HG03135 (cell line): ENCODE data around the gene KLRF1.

Source experiments
- ATAC-seq: cut with Tn5 transposase; IDR thresholded peaks from one replicate; pipeline ENCODE4 v1.9.1; 2021; ENCODE audit warnings: mild to moderate bottlenecking, moderate library complexity; ENCODE audit not compliant: unreplicated experiment

The KLRF1 gene

GRCh38 chr12:9827209-9827888 lies at the start of gene KLRF1:
KLRF1 (plus strand) TSS chr12:9827481; CDS start chr12:9827545, 64 bp downstream.
- ATAC-seq = no peak

GRCh38 chr12:9779209-9779608 lies 48.1 kb upstream of the KLRF1 start:
- no peak for ATAC-seq

- ATAC-seq = no peak
Measured at GRCh38 chr12:9781360-9781759, 45.9 kb upstream of the KLRF1 start.

GRCh38 chr12:9782547-9783382 lies 44.5 kb upstream of the KLRF1 start:
- no peak for ATAC-seq

- ATAC-seq = no peak
Measured at GRCh38 chr12:9784326-9784725, 43.0 kb upstream of the KLRF1 start.

- no peak for ATAC-seq
Measured at GRCh38 chr12:9784816-9785215, 42.5 kb upstream of the KLRF1 start.

- ATAC-seq = no peak
Measured at GRCh38 chr12:9786726-9787717, 40.3 kb upstream of the KLRF1 start.

GRCh38 chr12:9792185-9792900 lies 34.9 kb upstream of the KLRF1 start:
- ATAC-seq = no peak

GRCh38 chr12:9792961-9793617 lies 34.2 kb upstream of the KLRF1 start:
- no peak for ATAC-seq

- no peak for ATAC-seq
Measured at GRCh38 chr12:9793779-9794395, 33.4 kb upstream of the KLRF1 start.

- no peak for ATAC-seq
Measured at GRCh38 chr12:9794484-9795093, 32.7 kb upstream of the KLRF1 start.

GRCh38 chr12:9795945-9796344 lies 31.3 kb upstream of the KLRF1 start:
- ATAC-seq = no peak

GRCh38 chr12:9796346-9796745 lies 30.9 kb upstream of the KLRF1 start:
- no peak for ATAC-seq

GRCh38 chr12:9796971-9797370 lies 30.3 kb upstream of the KLRF1 start:
- ATAC-seq = no peak

GRCh38 chr12:9797722-9798619 lies 29.3 kb upstream of the KLRF1 start:
- peak; percentile 88 for ATAC-seq

- no peak for ATAC-seq
Measured at GRCh38 chr12:9799961-9800360, 27.3 kb upstream of the KLRF1 start.

- ATAC-seq = no peak
Measured at GRCh38 chr12:9805883-9806282, 21.4 kb upstream of the KLRF1 start.

- no peak for ATAC-seq
Measured at GRCh38 chr12:9806714-9807113, 20.6 kb upstream of the KLRF1 start.
